SH-SY5Y (cell line): Measurements from ENCODE around the gene CCDC54.

Experiments used
- GATA2 ChIP-seq: IDR thresholded peaks from 2 replicates; pipeline ENCODE4 v1.6.1; 2011; ENCODE audit warnings: mild to moderate bottlenecking, low read depth, low read length
- GATA3 ChIP-seq: IDR thresholded peaks from 2 replicates; pipeline ENCODE4 v1.6.1; 2011; ENCODE audit warnings: low read depth, mild to moderate bottlenecking, low read length, moderate library complexity

DNA sequence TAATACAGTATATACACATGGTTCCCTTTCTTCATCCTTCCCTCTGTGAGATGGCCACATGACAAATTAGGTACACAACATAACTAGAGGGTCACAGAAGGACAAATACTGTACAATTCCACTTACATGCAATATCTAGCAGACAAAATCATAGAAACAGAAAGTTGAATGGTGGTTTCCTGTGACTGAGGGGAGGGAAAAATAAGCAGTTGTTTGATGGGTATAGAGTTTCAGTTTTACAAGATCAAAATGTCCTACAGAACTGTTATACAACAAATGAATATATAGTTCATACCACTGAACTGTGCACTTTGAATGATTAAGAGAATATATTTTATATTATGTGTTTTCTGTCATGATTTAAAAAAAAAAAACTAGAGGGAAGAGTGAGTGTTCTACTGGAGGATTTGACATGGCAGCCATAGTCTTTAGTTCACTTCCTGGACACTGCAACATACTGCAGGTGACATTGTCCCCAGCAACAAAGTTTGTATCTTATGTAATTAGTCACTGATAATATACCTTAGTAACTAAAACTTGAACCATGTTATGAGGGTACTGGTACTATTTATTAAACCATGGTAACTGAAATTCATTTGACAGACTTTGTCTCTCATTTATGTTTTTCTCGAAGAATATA, 37.2 kb downstream of the CCDC54 start:
- TF ChIP-seq GATA2 (no peak), GATA3 (no peak)
